Activated CD8-positive, alpha-beta memory T cell treated with anti-CD3 and anti-CD28 coated beads, Interleukin-2, amount 10 ng/mL, durations not matched to agents 7 days and 5 days (primary cell): ENCODE data around the gene AHNAK2. TPM values are rescaled to one million over a fixed set of nuclear protein-coding genes. Genes with fewer than 3 reads are reported as not detected.

Experiments used
- ATAC-seq: fragments of 150-1000 bp; cut with Tn5 transposase; one replicate; pipeline ENCODE4 v1.10.0; 2021; ENCODE audit warnings: moderate library complexity
- CTCF ChIA-PET: fragments of 350-600 bp; sonication (Branson Sonifier 250); formaldehyde crosslinking; loops from one replicate; lab custom pipeline; 2021; ENCODE audit warnings: antibody characterized with exemption; lab: Charles Lee
- DNase-seq: peaks from one replicate; pipeline ENCODE4 v3.0.0-alpha.2; 2020
- H3K27ac Mint-ChIP-seq: one replicate; pipeline ENCODE4 v1.8.0; 2021; ENCODE audit warnings: mild to moderate bottlenecking, mixed read lengths
- H3K27me3 Mint-ChIP-seq: one replicate; pipeline ENCODE4 v1.8.0; 2021; ENCODE audit warnings: mixed read lengths
- H3K36me3 Mint-ChIP-seq: one replicate; pipeline ENCODE4 v1.8.0; 2021; ENCODE audit warnings: mild to moderate bottlenecking, mixed read lengths
- H3K4me1 Mint-ChIP-seq: one replicate; pipeline ENCODE4 v1.8.0; 2021; ENCODE audit warnings: mixed read lengths
- H3K4me3 Mint-ChIP-seq: one replicate; pipeline ENCODE4 v1.8.0; 2021; ENCODE audit warnings: mild to moderate bottlenecking, moderate library complexity, mixed read lengths
- H3K9me3 Mint-ChIP-seq: one replicate; pipeline ENCODE4 v1.8.0; 2022; ENCODE audit warnings: low read depth, mixed read lengths
- total RNA-seq, 2 experiments: library from RNA; stranded (reverse); gene quantifications; one replicate each; pipeline ENCODE4 v1.2.3, GENCODE V29; 2021

AHNAK2 gene
- total RNA-seq, 2 experiments from 2014 or later: not detected

GRCh38 chr14:104979758-104980610 lies 1.8 kb upstream of the AHNAK2 start:
- H3K4me1 Mint-ChIP-seq: peaks cover 12% of the 10 kb centered on the region
- no peak for ATAC-seq
- no peaks in the 10 kb centered on the region for H3K36me3 Mint-ChIP-seq
- peaks cover 33% of the 10 kb centered on the region for H3K27me3 Mint-ChIP-seq
- H3K4me3 Mint-ChIP-seq: no peak overlapping the region
- H3K9me3 Mint-ChIP-seq: no peaks in the 10 kb centered on the region
- no peak for DNase-seq
- CTCF ChIA-PET: interaction anchor here (2.1 to 6.0 kb wide), 2 partner anchors 65 to 66 kb away, joined by 10 to 69 read pairs; no protein-coding TSS in a partner anchor
- H3K27ac Mint-ChIP-seq: no peak overlapping the region

- DNase-seq: no peak
- H3K27me3 Mint-ChIP-seq: peaks cover 33% of the 10 kb centered on the region
- H3K27ac Mint-ChIP-seq: no peak overlapping the region
- CTCF ChIA-PET: interaction anchor here (0.9 to 2.1 kb wide), 2 partner anchors 67 to 111 kb away, joined by 3 to 10 read pairs; no protein-coding TSS in a partner anchor
- H3K4me3 Mint-ChIP-seq: no peak overlapping the region
- H3K4me1 Mint-ChIP-seq: peaks cover 10% of the 10 kb centered on the region
- ATAC-seq: no peak
- H3K9me3 Mint-ChIP-seq: no peaks in the 10 kb centered on the region
- no peaks in the 10 kb centered on the region for H3K36me3 Mint-ChIP-seq
Observed at GRCh38 chr14:104978746-104979691, 845 bp upstream of the AHNAK2 start.

- no peak overlapping the region for H3K4me3 Mint-ChIP-seq
- no peaks in the 10 kb centered on the region for H3K36me3 Mint-ChIP-seq
- no peak overlapping the region for H3K27ac Mint-ChIP-seq
- H3K27me3 Mint-ChIP-seq: peaks cover 33% of the 10 kb centered on the region
- ATAC-seq (no peak), DNase-seq (no peak)
- peaks cover 10% of the 10 kb centered on the region for H3K4me1 Mint-ChIP-seq
- H3K9me3 Mint-ChIP-seq: no peaks in the 10 kb centered on the region
- CTCF ChIA-PET: interaction anchor here (1.5 to 6.7 kb wide), 6 partner anchors 39 to 110 kb away, joined by 3 to 140 read pairs (median 10); no protein-coding TSS in a partner anchor
Observed at GRCh38 chr14:104977008-104977680, 1.0 kb downstream of the AHNAK2 start.

- H3K36me3 Mint-ChIP-seq: no peaks in the 10 kb centered on the region
- H3K27ac Mint-ChIP-seq: no peak overlapping the region
- CTCF ChIA-PET: interaction anchor here (0.7 to 6.7 kb wide), 16 partner anchors 9 to 504 kb away, joined by 3 to 140 read pairs (median 4); partner anchors contain the start of genes CDCA4 and CLBA1
- DNase-seq (peak; percentile 88), ATAC-seq (peak; percentile 85)
- H3K4me1 Mint-ChIP-seq: peaks cover 10% of the 10 kb centered on the region
- H3K4me3 Mint-ChIP-seq: no peak overlapping the region
- H3K27me3 Mint-ChIP-seq: peaks cover 33% of the 10 kb centered on the region
- H3K9me3 Mint-ChIP-seq: no peaks in the 10 kb centered on the region
Observed at GRCh38 chr14:104976198-104977007, 1.8 kb downstream of the AHNAK2 start.

- no peaks in the 10 kb centered on the region for H3K9me3 Mint-ChIP-seq
- peaks cover 33% of the 10 kb centered on the region for H3K27me3 Mint-ChIP-seq
- DNase-seq (no peak), ATAC-seq (peak; percentile 16)
- H3K4me3 Mint-ChIP-seq: no peak overlapping the region
- CTCF ChIA-PET: interaction anchor here (0.7 to 6.7 kb wide), 18 partner anchors 9 to 505 kb away, joined by 3 to 140 read pairs (median 4); partner anchors contain the start of genes CDCA4 and CLBA1
- no peak overlapping the region for H3K27ac Mint-ChIP-seq
- peaks cover 10% of the 10 kb centered on the region for H3K4me1 Mint-ChIP-seq
- no peaks in the 10 kb centered on the region for H3K36me3 Mint-ChIP-seq
Observed at GRCh38 chr14:104975481-104976197, 2.5 kb downstream of the AHNAK2 start.

- Mint-ChIP-seq H3K9me3 (no peaks in the 10 kb centered on the region), H3K27ac (no peak overlapping the region), H3K4me3 (no peak overlapping the region), H3K27me3 (peaks cover 30% of the 10 kb centered on the region), H3K36me3 (no peaks in the 10 kb centered on the region), H3K4me1 (peaks cover 10% of the 10 kb centered on the region)
- no peak for ATAC-seq
- DNase-seq: no peak
- CTCF ChIA-PET: interaction anchor here (0.9 to 6.7 kb wide), 16 partner anchors 10 to 506 kb away, joined by 3 to 140 read pairs (median 4); partner anchors contain the start of genes CDCA4 and CLBA1
Observed at GRCh38 chr14:104974665-104975390, 3.3 kb downstream of the AHNAK2 start.

GRCh38 chr14:104974146-104974541 lies 4.0 kb downstream of the AHNAK2 start:
- H3K4me1 Mint-ChIP-seq: peaks cover 10% of the 10 kb centered on the region
- no peaks in the 10 kb centered on the region for H3K36me3 Mint-ChIP-seq
- DNase-seq (no peak), ATAC-seq (no peak)
- CTCF ChIA-PET: interaction anchor here (0.9 to 6.7 kb wide), 5 partner anchors 11 to 116 kb away, joined by 3 to 140 read pairs (median 4); partner anchors contain the start of gene CLBA1
- H3K27me3 Mint-ChIP-seq: peaks cover 26% of the 10 kb centered on the region
- H3K9me3 Mint-ChIP-seq: no peaks in the 10 kb centered on the region
- H3K4me3 Mint-ChIP-seq: no peak overlapping the region
- no peak overlapping the region for H3K27ac Mint-ChIP-seq

- DNase-seq (no peak), ATAC-seq (no peak)
- no peaks in the 10 kb centered on the region for H3K9me3 Mint-ChIP-seq
- peaks cover 10% of the 10 kb centered on the region for H3K4me1 Mint-ChIP-seq
- no peaks in the 10 kb centered on the region for H3K36me3 Mint-ChIP-seq
- no peak overlapping the region for H3K4me3 Mint-ChIP-seq
- CTCF ChIA-PET: interaction anchor here (0.9 to 6.7 kb wide), 5 partner anchors 11 to 117 kb away, joined by 3 to 140 read pairs (median 4); partner anchors contain the start of gene CLBA1
- H3K27ac Mint-ChIP-seq: no peak overlapping the region
- peaks cover 25% of the 10 kb centered on the region for H3K27me3 Mint-ChIP-seq
Observed at GRCh38 chr14:104973385-104974145, 4.6 kb downstream of the AHNAK2 start.

GRCh38 chr14:104973135-104973384 lies 5.1 kb downstream of the AHNAK2 start:
- Mint-ChIP-seq H3K27me3 (peaks cover 28% of the 10 kb centered on the region), H3K4me1 (peaks cover 10% of the 10 kb centered on the region), H3K36me3 (no peaks in the 10 kb centered on the region), H3K27ac (no peak overlapping the region), H3K4me3 (no peak overlapping the region), H3K9me3 (no peaks in the 10 kb centered on the region)
- ATAC-seq (no peak), DNase-seq (no peak)
- CTCF ChIA-PET: interaction anchor here (1.7 to 6.7 kb wide), 4 partner anchors 12 to 114 kb away, joined by 4 to 140 read pairs (median 17); partner anchors contain the start of gene CLBA1

GRCh38 chr14:104972301-104973134 lies 5.7 kb downstream of the AHNAK2 start:
- peaks cover 27% of the 10 kb centered on the region for H3K27me3 Mint-ChIP-seq

More at GRCh38 chr14:104972301-104973134, 5.7 kb downstream of the AHNAK2 start:
- Mint-ChIP-seq H3K36me3 (no peaks in the 10 kb centered on the region), H3K4me3 (no peak overlapping the region), H3K4me1 (peaks cover 9% of the 10 kb centered on the region), H3K9me3 (no peaks in the 10 kb centered on the region), H3K27ac (no peak overlapping the region)
- ATAC-seq (no peak), DNase-seq (no peak)
- CTCF ChIA-PET: interaction anchor here (1.7 to 6.7 kb wide), 4 partner anchors 12 to 115 kb away, joined by 4 to 140 read pairs (median 17); partner anchors contain the start of gene CLBA1
